KMS-11 (cell line): Measurements from ENCODE around the gene ARL15.

Experiments
- H2AFZ ChIP-seq: fragments of 200-600 bp; sonication (generic); 2 replicates; pipeline ENCODE4 v1.6.1; 2016; ENCODE audit warnings: antibody characterized with exemption, mixed run types, low read depth
- H3K27ac ChIP-seq: fragments of 200-600 bp; sonication (generic); 2 replicates; pipeline ENCODE4 v1.6.1; 2016; ENCODE audit warnings: mild to moderate bottlenecking, mixed run types
- H3K27me3 ChIP-seq: fragments of 200-600 bp; sonication (generic); 2 replicates; pipeline ENCODE4 v1.6.1; 2017; ENCODE audit warnings: mild to moderate bottlenecking, low read depth, mixed run types, moderate library complexity; ENCODE audit not compliant: insufficient read depth
- H3K36me3 ChIP-seq: fragments of 200-600 bp; sonication (generic); 2 replicates; pipeline ENCODE4 v1.6.1; 2017; ENCODE audit warnings: mild to moderate bottlenecking, mixed run types; ENCODE audit not compliant: insufficient read depth
- H3K4me1 ChIP-seq: fragments of 200-600 bp; sonication (generic); 2 replicates; pipeline ENCODE4 v1.6.1; 2016; ENCODE audit warnings: mild to moderate bottlenecking, low read depth, mixed run types; ENCODE audit not compliant: poor library complexity, severe bottlenecking
- H3K4me2 ChIP-seq: fragments of 200-600 bp; sonication (generic); 2 replicates; pipeline ENCODE4 v1.7.0; 2016; ENCODE audit warnings: mild to moderate bottlenecking, mixed run types
- H3K4me3 ChIP-seq: fragments of 200-600 bp; sonication (generic); IDR thresholded peaks from 2 replicates; pipeline ENCODE4 v1.6.1; 2017; ENCODE audit warnings: low read depth, low read length, mixed read lengths; ENCODE audit not compliant: insufficient read depth
- H3K79me2 ChIP-seq: fragments of 200-600 bp; sonication (generic); 2 replicates; pipeline ENCODE4 v1.6.1; 2016; ENCODE audit warnings: low read depth, mixed run types; ENCODE audit not compliant: insufficient read depth
- H3K9ac ChIP-seq: fragments of 200-600 bp; sonication (generic); 2 replicates; pipeline ENCODE4 v1.6.1; 2016; ENCODE audit warnings: mild to moderate bottlenecking, mixed run types
- H4K20me1 ChIP-seq: fragments of 200-600 bp; sonication (generic); 2 replicates; pipeline ENCODE4 v1.6.1; 2016; ENCODE audit warnings: mild to moderate bottlenecking, mixed run types; ENCODE audit not compliant: insufficient read depth
- CTCF ChIP-seq: fragments of 200-600 bp; sonication (generic); conservative IDR thresholded peaks from 2 replicates; pipeline ENCODE4 v1.6.1; 2017; ENCODE audit warnings: low read depth, mild to moderate bottlenecking, antibody characterized with exemption, low read length, moderate library complexity, mixed read lengths

Gene ARL15

GRCh38 chr5:54040804-54041203 lies 269.6 kb downstream of the ARL15 start:
- H3K4me3 ChIP-seq = no peak overlapping the region
- no peak overlapping the region for H3K27ac ChIP-seq
- no peak for TF ChIP-seq CTCF
- no peak overlapping the region for H3K4me2 ChIP-seq
- no peaks in the 10 kb centered on the region for H3K36me3 ChIP-seq
- H3K4me1 ChIP-seq = no peaks in the 10 kb centered on the region
- no peaks in the 10 kb centered on the region for H3K27me3 ChIP-seq
- no peak overlapping the region for H2AFZ ChIP-seq
- H3K79me2 ChIP-seq = no peaks in the 10 kb centered on the region
- H4K20me1 ChIP-seq = no peaks in the 10 kb centered on the region
- H3K9ac ChIP-seq = no peak overlapping the region

DNA sequence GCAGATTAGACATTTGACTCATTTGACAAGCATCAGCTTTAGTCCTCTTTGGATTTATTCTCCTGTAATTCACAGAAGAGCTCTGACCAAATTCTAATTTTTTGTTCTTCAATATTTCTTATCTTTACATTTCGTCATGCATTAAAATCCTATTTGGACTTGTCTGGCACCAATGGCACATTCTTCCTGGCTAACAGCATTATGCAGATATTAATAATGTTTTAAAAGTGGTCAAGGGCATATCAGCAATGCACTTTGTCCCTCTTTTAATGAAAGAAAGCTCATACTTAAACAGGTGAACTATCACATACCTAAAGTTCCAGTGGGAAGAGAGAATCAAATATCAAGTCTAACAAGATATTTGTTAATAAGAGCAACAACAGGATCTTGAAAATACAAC lies 270.4 kb downstream of the ARL15 start:
- no peaks in the 10 kb centered on the region for H3K4me1 ChIP-seq
- H4K20me1 ChIP-seq = no peaks in the 10 kb centered on the region
- H3K79me2 ChIP-seq = no peaks in the 10 kb centered on the region
- H3K27ac ChIP-seq = no peak overlapping the region
- H3K27me3 ChIP-seq = no peaks in the 10 kb centered on the region
- no peak overlapping the region for H3K4me3 ChIP-seq
- H3K4me2 ChIP-seq = no peak overlapping the region
- no peak overlapping the region for H3K9ac ChIP-seq
- H3K36me3 ChIP-seq = no peaks in the 10 kb centered on the region
- no peak for TF ChIP-seq CTCF
- H2AFZ ChIP-seq = no peak overlapping the region

DNA sequence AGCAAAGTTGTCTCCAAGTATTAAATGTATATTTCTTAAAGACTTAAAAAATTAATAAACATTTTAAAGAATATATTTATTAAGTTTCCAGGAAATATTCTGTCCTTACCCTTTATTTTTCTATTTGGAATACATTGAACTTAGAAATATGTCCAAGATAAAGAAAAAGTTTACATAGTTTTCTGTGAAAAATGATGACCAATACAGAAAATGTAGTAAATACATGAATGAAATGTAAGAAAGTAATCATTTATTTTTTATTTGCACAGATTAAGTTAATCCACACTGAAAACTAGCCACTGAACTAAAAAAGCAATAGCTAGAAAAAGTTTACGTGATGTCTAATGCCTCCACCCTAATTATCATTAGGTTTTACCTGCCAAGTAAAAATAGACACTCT lies 273.2 kb downstream of the ARL15 start:
- Histone ChIP-seq H3K4me2 (no peak overlapping the region), H2AFZ (no peak overlapping the region), H4K20me1 (no peaks in the 10 kb centered on the region), H3K27me3 (no peaks in the 10 kb centered on the region), H3K4me3 (no peak overlapping the region), H3K9ac (no peak overlapping the region), H3K79me2 (no peaks in the 10 kb centered on the region), H3K27ac (no peak overlapping the region), H3K4me1 (no peaks in the 10 kb centered on the region), H3K36me3 (no peaks in the 10 kb centered on the region)
- no peak for TF ChIP-seq CTCF

DNA sequence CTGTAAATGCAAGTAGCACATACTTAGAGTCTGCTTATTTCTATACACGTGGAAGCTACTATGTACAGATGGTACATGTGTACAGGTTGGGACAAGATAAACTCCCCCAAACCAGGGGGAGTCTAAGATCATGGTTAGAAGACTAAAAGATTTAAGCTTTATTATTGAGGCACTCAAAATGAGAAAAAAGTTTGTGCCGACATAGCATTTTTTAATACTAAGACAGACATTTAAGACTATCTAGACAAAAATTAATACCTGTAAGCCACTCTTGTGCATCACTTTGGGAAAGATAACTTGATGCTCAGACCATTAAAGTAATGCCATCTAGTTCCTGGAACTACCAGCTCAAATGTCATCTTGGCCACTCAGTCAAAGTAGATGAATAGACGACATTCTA lies 279.4 kb downstream of the ARL15 start:
- Histone ChIP-seq H3K4me1 (no peaks in the 10 kb centered on the region), H3K4me2 (no peak overlapping the region), H3K27ac (no peak overlapping the region), H3K4me3 (no peak overlapping the region), H3K36me3 (no peaks in the 10 kb centered on the region), H2AFZ (no peak overlapping the region), H3K9ac (no peak overlapping the region), H4K20me1 (no peaks in the 10 kb centered on the region), H3K79me2 (no peaks in the 10 kb centered on the region), H3K27me3 (no peaks in the 10 kb centered on the region)
- no peak for TF ChIP-seq CTCF

- no peaks in the 10 kb centered on the region for H3K79me2 ChIP-seq
- H3K27ac ChIP-seq = no peak overlapping the region
- TF ChIP-seq CTCF = no peak
- H3K9ac ChIP-seq = no peak overlapping the region
- H2AFZ ChIP-seq = no peak overlapping the region
- peaks cover 21% of the 10 kb centered on the region for H3K4me1 ChIP-seq
- H3K4me3 ChIP-seq = no peak overlapping the region
- no peak overlapping the region for H3K4me2 ChIP-seq
- no peaks in the 10 kb centered on the region for H4K20me1 ChIP-seq
- H3K27me3 ChIP-seq = no peaks in the 10 kb centered on the region
- no peaks in the 10 kb centered on the region for H3K36me3 ChIP-seq
Measured at GRCh38 chr5:54024466-54024865, 285.9 kb downstream of the ARL15 start.
